CD14-positive monocyte (primary cell): ENCODE measurements around the gene TBL1XR1. TPM values are rescaled to one million over a fixed set of nuclear protein-coding genes. Genes with fewer than 3 reads are reported as not detected.

ENCODE experiments used
- DNase-seq, 3 donors: peaks; one replicate each; pipeline ENCODE4 v3.0.0-alpha.2; 2011 to 2022
- H2AFZ ChIP-seq: 2 replicates; pipeline ENCODE4 v1.6.0; 2012; ENCODE audit warnings: mild to moderate bottlenecking, low read depth, low read length, inconsistent platforms; ENCODE audit not compliant: insufficient read depth, poor library complexity, severe bottlenecking
- H3K27ac ChIP-seq, 2 donors: 1 replicate in 1 of 2; 2 replicates in 1 of 2; pipeline ENCODE4 v1.5.1; 2012 to 2013; ENCODE audit warnings: low read length in 2 of 2, control low read depth in 1 of 2, inconsistent platforms in 1 of 2, low read depth in 1 of 2, mild to moderate bottlenecking in 1 of 2
- H3K27me3 ChIP-seq, 2 donors: one replicate each; pipeline versions ENCODE4 v1.6.0 to v1.6.1; 2011 to 2013; ENCODE audit warnings: low read length in 2 of 2; ENCODE audit not compliant: control insufficient read depth in 2 of 2, insufficient read depth in 2 of 2
- H3K36me3 ChIP-seq, 2 donors: replicated peaks in 1 of 2; 1 replicate in 1 of 2; 2 replicates in 1 of 2; pipeline versions ENCODE4 v1.5.1 to v1.6.1; 2012 to 2013; ENCODE audit warnings: low read length in 2 of 2, control low read depth in 1 of 2, inconsistent platforms in 1 of 2, mild to moderate bottlenecking in 1 of 2; ENCODE audit not compliant: insufficient read depth in 2 of 2, control insufficient read depth in 1 of 2
- H3K4me1 ChIP-seq, 2 donors: 1 replicate in 1 of 2; 2 replicates in 1 of 2; pipeline versions ENCODE4 v1.5.1 to v1.6.1; 2012 to 2013; ENCODE audit warnings: low read length in 2 of 2, control low read depth in 1 of 2, inconsistent platforms in 1 of 2, mild to moderate bottlenecking in 1 of 2, moderate library complexity in 1 of 2; ENCODE audit not compliant: insufficient read depth in 2 of 2, control insufficient read depth in 1 of 2
- H3K4me2 ChIP-seq: replicated peaks from 2 replicates; pipeline ENCODE3; 2012; ENCODE audit warnings: low read length, moderate library complexity, mild to moderate bottlenecking; ENCODE audit not compliant: poor library complexity, severe bottlenecking; ENCODE audit errors: extremely low read depth
- H3K4me3 ChIP-seq, 3 experiments: fragments of 200-600 bp in 1 of 3; sonication (generic) in 1 of 3; replicated peaks in 1 of 3; 1 replicate in 2 of 3; 2 replicates in 1 of 3; pipeline ENCODE4 v1.5.1; 2011 to 2013; ENCODE audit warnings: low read length in 3 of 3, mild to moderate bottlenecking in 3 of 3, control low read depth in 2 of 3, low read depth in 2 of 3, inconsistent platforms in 1 of 3, moderate library complexity in 1 of 3
- H3K79me2 ChIP-seq: 2 replicates; pipeline ENCODE4 v1.6.0; 2012; ENCODE audit warnings: mild to moderate bottlenecking, control low read depth, inconsistent platforms, low read length, moderate library complexity; ENCODE audit not compliant: insufficient read depth
- H3K9ac ChIP-seq: 2 replicates; pipeline ENCODE4 v1.6.0; 2017; ENCODE audit warnings: low read length, mild to moderate bottlenecking; ENCODE audit not compliant: insufficient read depth, poor library complexity, severe bottlenecking
- H3K9me3 ChIP-seq, 2 donors: replicated peaks in 1 of 2; 1 replicate in 1 of 2; 2 replicates in 1 of 2; pipeline versions ENCODE4 v1.5.1 to v1.6.1; 2012 to 2013; ENCODE audit warnings: low read length in 2 of 2, control low read depth in 1 of 2; ENCODE audit not compliant: control insufficient read depth in 1 of 2, insufficient read depth in 1 of 2
- H4K20me1 ChIP-seq: 2 replicates; pipeline ENCODE4 v1.6.0; 2012; ENCODE audit warnings: mild to moderate bottlenecking, low read length, control low read depth, moderate library complexity; ENCODE audit not compliant: insufficient read depth
- H3K27ac Mint-ChIP-seq, 7 donors: one replicate each; pipeline ENCODE4 v1.8.0; 2020; ENCODE audit warnings: mild to moderate bottlenecking in 7 of 7, mixed read lengths in 7 of 7, moderate library complexity in 6 of 7, inconsistent platforms in 2 of 7
- H3K27me3 Mint-ChIP-seq, 3 donors: one replicate each; pipeline ENCODE4 v1.8.0; 2021 to 2022; ENCODE audit warnings: low read depth in 3 of 3, mild to moderate bottlenecking in 3 of 3, mixed read lengths in 3 of 3, moderate library complexity in 3 of 3, inconsistent platforms in 1 of 3
- H3K36me3 Mint-ChIP-seq, 2 donors: one replicate each; pipeline ENCODE4 v1.8.0; 2020; ENCODE audit warnings: mixed read lengths in 2 of 2, inconsistent platforms in 1 of 2, mild to moderate bottlenecking in 1 of 2
- H3K4me1 Mint-ChIP-seq: one replicate; pipeline ENCODE4 v1.8.0; 2020; ENCODE audit warnings: mild to moderate bottlenecking, mixed read lengths
- H3K4me3 Mint-ChIP-seq, 2 donors: one replicate each; pipeline ENCODE4 v1.8.0; 2020; ENCODE audit warnings: mild to moderate bottlenecking in 2 of 2, mixed read lengths in 2 of 2, moderate library complexity in 1 of 2
- H3K9me3 Mint-ChIP-seq, 7 donors: one replicate each; pipeline ENCODE4 v1.8.0; 2020 to 2022; ENCODE audit warnings: mixed read lengths in 7 of 7, mild to moderate bottlenecking in 6 of 7, moderate library complexity in 6 of 7, inconsistent platforms in 2 of 7
- WGBS: methylation state at CpG from one replicate; pipeline ENCODE4 v1.1.5; 2013; ENCODE audit warnings: missing lambda C conversion rate; ENCODE audit not compliant: insufficient coverage; 5-methylcytosine and 5-hydroxymethylcytosine counted together
- intact Hi-C, 2 donors: fragments of 100-400 bp; cut with micrococcal nuclease; formaldehyde crosslinking; loops; one replicate each; pipeline versions ENCODE4 v1.15.0 to v1.15.1; 2023
- polyA plus RNA-seq, 3 donors: library from polyadenylated mRNA; depleted of rRNA in 1 of 3; unstranded in 2 of 3; stranded (reverse) in 1 of 3; fragments of 300-500 nt in 2 of 3; fragments of >200 nt in 1 of 3; fragmentation: Illumina TruSeq in 2 of 3; gene quantifications; 1 replicate in 2 of 3; 2 replicates in 1 of 3; pipeline ENCODE4 v1.2.3, GENCODE V29; 2012 to 2021
- TF ChIP-seq, protein P1 (sequence below): fragments of 200-600 bp; IDR thresholded peaks from one replicate; pipeline ENCODE4 v1.8.0; 2022; ENCODE audit warnings: antibody characterized with exemption, mild to moderate bottlenecking

Gene TBL1XR1
- polyA plus RNA-seq, 3 donors: 10.2 to 20.4 (median 18.3) TPM

DNA sequence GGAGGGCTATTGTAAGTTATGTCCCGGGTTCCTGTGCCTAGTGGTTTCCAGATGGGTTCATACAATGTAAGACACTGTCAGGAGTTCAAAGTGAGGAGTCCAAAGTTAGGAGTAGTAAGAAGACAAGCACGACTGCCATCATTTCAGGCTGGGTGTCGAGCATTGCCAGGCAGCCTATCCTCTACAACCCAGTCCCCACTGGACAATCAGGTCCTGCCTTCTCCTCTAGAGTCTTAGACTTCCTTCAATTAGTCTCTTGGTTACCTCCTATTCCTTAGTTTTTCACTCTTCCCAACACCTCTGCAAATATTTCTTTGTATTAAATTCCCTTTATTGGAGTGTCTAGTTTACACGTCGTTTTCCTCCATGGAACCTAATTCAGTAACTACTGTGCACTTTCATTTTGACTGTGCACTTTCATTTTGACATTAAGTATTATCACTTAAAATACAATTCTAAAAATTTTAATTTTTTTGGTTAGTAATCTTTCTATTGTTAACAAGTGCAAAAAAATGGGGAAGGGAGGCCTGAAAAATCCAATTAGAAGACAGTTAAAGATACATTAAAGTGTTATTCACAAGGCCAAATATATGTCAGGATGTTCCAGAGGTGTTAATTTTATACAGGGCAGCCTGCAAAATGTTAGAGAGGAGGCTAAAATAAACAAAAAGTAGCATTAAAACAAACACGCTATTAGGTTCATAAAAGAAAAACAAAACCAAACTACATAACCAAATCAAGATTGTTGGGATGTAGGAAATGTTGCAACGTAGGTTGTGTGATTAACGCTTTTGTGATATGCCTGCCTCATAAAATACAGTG lies 155.3 kb downstream of the TBL1XR1 start:
- Histone ChIP-seq H3K27ac (peak overlapping the region in 1 of 2 donors; percentile 48), H3K4me1 (no peaks in the 10 kb centered on the region)

DNA sequence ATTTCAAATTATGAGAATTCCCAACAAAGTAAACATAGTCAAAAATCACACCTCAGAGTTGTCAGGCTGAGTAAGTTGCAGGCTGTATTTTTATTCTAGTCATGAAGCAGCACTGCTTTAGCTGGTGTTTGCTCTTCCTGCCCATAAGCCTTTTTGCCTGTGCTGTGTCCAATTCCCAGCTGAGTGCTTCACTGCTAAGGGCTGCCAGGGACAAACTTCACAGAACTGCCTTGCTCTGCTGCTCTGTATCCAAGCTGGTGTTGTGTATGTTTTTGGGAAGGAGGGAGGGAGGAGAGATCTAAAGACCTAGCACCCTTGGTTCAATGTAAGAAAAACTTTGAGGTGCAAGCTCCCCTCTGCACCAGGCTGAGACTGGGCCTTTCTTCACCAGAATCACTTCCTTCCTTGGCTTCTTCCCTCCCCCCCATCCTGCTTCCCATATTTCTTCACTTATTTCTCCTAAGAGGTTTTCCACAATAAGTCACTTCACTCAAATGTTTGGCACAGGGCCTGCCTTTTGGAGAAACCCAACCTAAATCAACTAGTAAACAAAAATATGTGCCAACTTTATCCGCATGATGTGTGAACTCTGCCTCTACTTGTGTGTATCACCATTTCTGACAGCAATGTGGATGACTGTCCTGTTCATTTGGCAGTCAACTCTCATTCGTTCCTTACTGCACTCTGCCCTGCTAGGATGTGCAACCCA lies 156.1 kb downstream of the TBL1XR1 start:
- TF ChIP-seq, protein P1, sequence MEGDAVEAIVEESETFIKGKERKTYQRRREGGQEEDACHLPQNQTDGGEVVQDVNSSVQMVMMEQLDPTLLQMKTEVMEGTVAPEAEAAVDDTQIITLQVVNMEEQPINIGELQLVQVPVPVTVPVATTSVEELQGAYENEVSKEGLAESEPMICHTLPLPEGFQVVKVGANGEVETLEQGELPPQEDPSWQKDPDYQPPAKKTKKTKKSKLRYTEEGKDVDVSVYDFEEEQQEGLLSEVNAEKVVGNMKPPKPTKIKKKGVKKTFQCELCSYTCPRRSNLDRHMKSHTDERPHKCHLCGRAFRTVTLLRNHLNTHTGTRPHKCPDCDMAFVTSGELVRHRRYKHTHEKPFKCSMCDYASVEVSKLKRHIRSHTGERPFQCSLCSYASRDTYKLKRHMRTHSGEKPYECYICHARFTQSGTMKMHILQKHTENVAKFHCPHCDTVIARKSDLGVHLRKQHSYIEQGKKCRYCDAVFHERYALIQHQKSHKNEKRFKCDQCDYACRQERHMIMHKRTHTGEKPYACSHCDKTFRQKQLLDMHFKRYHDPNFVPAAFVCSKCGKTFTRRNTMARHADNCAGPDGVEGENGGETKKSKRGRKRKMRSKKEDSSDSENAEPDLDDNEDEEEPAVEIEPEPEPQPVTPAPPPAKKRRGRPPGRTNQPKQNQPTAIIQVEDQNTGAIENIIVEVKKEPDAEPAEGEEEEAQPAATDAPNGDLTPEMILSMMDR: no peak
- H3K36me3 Mint-ChIP-seq: peaks cover 66 to 77% of the 10 kb centered on the region in 2 donors
- no peak overlapping the region for H3K4me3 Mint-ChIP-seq
- Histone ChIP-seq H3K36me3 (peaks cover 58 to 91% of the 10 kb centered on the region in 2 donors), H3K27me3 (no peaks in the 10 kb centered on the region), H3K27ac (peak overlapping the region in 1 of 2 donors; percentile 48), H3K4me3 (no peak overlapping the region), H2AFZ (no peak overlapping the region), H3K79me2 (no peaks in the 10 kb centered on the region), H3K4me2 (no peak overlapping the region), H3K9ac (no peak overlapping the region), H3K9me3 (no peaks in the 10 kb centered on the region), H4K20me1 (peaks cover 3% of the 10 kb centered on the region), H3K4me1 (no peaks in the 10 kb centered on the region)
- no peaks in the 10 kb centered on the region for H3K27me3 Mint-ChIP-seq
- no peak for DNase-seq
- H3K4me1 Mint-ChIP-seq: peaks cover 6% of the 10 kb centered on the region
- H3K27ac Mint-ChIP-seq: peak overlapping the region in 3 of 7 donors; percentile 28 to 57 (median 36)
- WGBS: 100% methylated on average over 1 of the region's 2 CpGs
- intact Hi-C loops: no loop called here
- peaks cover 0 to 3% (median 0%) of the 10 kb centered on the region in 7 donors for H3K9me3 Mint-ChIP-seq

More for the DNA sequence above, 155.3 kb downstream of the TBL1XR1 start:
- TF ChIP-seq, protein P1: no peak
- Histone ChIP-seq H3K36me3 (peaks cover 62 to 91% of the 10 kb centered on the region in 2 donors), H3K4me2 (no peak overlapping the region), H3K9ac (no peak overlapping the region), H4K20me1 (peaks cover 3% of the 10 kb centered on the region), H3K79me2 (no peaks in the 10 kb centered on the region), H3K27me3 (no peaks in the 10 kb centered on the region), H2AFZ (no peak overlapping the region), H3K9me3 (no peaks in the 10 kb centered on the region), H3K4me3 (no peak overlapping the region)
- DNase-seq: no peak
- Mint-ChIP-seq H3K27me3 (no peaks in the 10 kb centered on the region), H3K27ac (peak overlapping the region in 3 of 7 donors; percentile 28 to 57 (median 36)), H3K4me3 (no peak overlapping the region), H3K4me1 (peaks cover 6% of the 10 kb centered on the region), H3K36me3 (peaks cover 67 to 78% of the 10 kb centered on the region in 2 donors), H3K9me3 (peaks cover 0 to 3% (median 0%) of the 10 kb centered on the region in 7 donors)
- intact Hi-C loops: no loop called here
- 100% methylated on average over 1 of the region's 8 CpGs for WGBS
